GM19025 (cell line): Measurements from ENCODE around the gene SPTBN4.
"Not testable (repeated sequence)": the region's sequence is repeated elsewhere in the genome, so short reads cannot be mapped to it uniquely, and the experiment has no call there.

Source experiments
- ATAC-seq: cut with Tn5 transposase; IDR thresholded peaks from one replicate; pipeline ENCODE4 v1.9.1; 2021; ENCODE audit warnings: mild to moderate bottlenecking, low read depth, moderate library complexity; ENCODE audit not compliant: unreplicated experiment

The SPTBN4 gene

GRCh38 chr19:40525234-40526051, 58.6 kb downstream of the SPTBN4 start:
- no peak for ATAC-seq

DNA sequence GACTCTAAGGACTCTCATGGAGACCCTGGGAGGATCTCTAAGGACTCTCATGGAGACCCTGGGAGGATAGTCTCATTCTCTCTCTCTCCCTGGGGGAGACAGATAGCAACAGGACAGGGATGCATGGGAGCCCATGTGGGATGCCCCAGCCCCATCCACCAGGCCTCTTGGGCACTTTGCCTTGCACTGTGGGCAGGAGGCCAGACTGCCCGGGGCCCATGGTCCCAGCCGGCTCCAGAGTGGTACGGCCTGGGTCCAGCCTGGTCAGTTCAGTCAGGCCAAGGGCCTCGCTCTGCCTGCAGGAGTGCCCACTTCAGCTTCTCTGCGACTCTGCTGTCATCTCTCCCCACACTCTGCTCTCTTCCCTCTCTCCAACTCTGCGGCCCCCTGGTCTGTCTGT, 61.3 kb downstream of the SPTBN4 start:
- no peak for ATAC-seq

DNA sequence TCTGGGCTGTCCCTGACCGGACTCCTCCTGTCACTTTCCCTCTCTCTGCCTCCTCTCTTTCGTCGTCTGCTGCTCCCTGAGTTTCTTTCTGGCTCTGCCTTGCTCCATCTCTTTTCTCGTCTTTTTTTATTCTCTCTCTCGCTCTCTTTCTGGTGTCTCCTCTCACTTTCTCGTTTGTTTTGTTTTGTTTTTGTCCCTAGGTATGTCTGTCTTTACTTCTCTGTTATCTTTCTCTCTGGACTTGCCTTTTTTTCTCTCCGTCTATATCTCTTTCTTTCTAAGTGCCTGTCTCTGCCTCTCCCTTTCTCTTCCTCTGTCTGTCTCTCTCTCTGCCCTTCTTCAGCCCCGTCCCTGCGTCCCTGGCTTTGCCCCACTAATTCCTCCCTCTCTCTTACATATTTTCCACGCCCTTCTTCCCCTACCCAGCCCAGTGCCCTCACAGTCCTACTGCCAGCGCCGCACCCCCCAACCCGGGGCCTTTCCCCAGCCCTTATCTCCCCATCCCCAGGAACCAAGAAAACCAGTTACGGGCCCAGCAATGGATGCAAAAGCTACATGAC, 61.8 kb downstream of the SPTBN4 start:
- ATAC-seq, result no peak

GRCh38 chr19:40529093-40529954, 62.5 kb downstream of the SPTBN4 start:
- ATAC-seq, result peak; percentile 70

GRCh38 chr19:40530091-40530901, 63.5 kb downstream of the SPTBN4 start:
- ATAC-seq, result no peak

GRCh38 chr19:40533508-40533907, 66.7 kb downstream of the SPTBN4 start:
- no peak for ATAC-seq

DNA sequence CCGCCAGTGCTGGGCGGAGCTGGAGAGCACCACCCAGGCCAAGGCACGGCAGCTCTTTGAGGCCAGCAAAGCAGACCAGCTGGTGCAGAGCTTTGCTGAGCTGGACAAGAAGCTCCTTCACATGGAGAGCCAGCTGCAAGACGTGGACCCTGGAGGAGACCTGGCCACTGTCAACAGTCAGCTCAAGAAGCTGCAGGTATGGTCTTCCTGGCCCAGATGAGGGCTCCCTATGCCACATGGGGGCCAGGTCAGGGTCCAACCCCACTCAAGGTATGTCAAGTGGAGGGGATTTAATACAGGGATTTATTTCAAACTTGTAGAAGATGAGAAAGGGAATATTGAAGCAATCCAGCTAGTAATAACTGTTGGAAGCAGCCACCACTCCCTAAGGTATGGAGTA, 67.3 kb downstream of the SPTBN4 start:
- ATAC-seq, result no peak

DNA sequence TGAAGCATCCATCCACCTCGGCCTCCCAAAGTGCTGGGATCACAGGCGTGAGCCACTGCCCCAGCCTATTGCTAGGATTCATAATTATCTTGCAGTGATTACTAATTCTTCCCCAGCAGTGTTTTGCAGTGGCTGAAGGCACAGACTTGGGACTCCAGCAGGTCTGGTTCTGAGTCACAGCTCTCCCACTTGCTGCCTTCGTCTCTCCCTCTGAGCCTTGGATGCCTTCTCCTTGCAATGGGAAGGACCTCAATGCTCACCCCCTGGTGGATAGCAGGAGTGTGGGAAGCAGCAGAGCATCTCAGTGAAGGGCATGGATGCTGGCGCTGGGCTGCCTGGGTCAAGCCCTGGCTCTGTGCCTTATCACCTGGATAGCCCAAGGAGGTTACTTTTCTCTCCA, 72.3 kb downstream of the SPTBN4 start:
- ATAC-seq, result no peak

- ATAC-seq, result no peak
These were observed 75.5 kb downstream of the SPTBN4 start for GRCh38 chr19:40542202-40542859.

DNA sequence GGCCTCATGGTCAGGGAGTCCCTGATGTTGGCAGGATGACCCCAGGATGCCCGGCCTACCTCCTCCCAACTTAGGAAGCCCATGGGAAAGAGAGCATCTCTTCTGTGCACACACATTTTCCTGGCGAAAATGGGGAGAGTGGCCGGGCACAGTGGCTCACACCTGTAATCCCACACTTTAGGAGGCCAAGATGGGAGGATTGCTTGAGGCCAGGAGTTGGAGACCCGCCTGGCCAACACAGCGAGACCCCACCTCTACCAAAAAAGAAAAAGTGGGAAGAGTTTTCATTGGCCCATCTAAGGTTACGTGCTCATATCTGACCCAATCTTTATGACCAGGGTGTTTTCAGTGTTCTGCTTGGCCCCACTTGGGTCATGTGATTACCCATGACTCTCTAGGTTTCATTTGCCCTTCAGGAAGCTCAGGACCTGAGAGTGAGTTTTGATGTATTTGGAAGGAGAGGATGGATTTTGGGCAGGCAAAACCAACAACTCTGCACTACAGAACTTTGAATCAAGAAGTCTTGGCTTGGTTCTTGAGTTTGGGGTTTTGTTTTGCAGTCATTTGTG, 76.3 kb downstream of the SPTBN4 start:
- ATAC-seq, result no peak

DNA sequence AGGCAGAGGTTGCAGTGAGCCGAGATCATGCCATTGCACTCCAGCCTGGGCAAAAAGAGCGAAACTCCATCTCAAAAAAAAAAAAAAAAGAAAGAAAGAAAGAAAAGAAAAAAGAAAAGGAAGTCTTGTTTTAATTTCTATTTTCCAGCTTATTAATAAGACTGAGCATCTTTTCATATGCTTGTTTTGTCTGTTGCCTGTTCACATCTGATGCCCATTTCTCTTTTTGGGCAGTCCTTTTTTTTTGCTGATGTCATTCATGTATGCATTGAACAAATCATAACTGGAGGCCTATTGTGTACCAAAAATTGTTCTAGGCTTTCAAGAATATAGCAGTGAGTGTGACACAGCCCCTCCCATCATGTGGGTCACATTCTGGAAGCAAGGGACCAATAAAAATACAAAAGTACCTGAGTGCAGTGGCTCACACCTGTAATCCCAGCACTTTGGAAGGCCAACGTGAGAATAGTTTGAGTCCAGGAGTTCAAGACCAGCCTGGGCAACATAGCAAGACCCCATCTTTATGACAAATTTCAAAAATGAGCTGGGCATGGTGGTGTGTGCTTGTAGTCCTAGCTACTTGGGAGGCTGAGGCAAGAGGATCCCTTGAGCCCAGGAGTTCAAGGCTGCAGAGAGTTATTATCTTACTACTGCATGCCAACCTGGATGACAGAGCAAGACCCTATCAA, 79.5 kb downstream of the SPTBN4 start:
- not testable (repeated sequence) for ATAC-seq

DNA sequence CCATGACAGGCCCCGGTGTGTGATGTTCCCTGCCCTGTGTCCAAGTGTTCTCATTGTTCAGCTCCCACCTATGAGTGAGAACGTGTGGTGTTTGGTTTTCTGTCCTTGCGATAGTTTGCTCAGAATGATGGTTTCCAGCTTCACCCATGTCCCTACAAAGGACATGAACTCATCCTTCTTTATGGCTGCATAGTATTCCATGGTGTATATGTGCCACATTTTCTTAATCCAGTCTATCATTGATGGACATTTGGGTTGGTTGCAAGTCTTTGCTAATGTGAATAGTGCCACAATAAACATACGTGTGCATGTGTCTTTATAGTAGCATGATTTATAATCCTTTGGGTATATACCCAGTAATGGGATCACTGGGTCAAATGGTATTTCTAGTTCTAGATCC, 80.4 kb downstream of the SPTBN4 start:
- not testable (repeated sequence) for ATAC-seq

DNA sequence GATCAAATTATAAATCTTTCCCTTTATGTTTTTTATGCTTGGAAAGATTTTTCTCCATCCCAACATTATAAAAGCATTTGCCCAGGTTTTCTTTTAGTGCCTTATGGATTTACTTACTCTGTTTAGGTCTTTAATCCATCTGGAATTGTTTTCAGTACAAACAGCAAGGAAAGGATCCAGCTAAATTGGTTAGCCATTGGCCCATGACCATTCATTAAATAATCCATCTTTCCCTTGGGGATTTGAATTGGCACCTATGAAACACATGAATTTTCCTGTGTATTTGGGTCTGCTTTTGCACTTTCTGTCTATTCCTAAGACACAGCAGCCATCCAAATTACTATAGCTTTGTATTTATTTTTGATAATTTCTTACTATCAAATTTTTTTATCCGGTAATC, 81.0 kb downstream of the SPTBN4 start:
- no peak for ATAC-seq

GRCh38 chr19:40549007-40549708, 82.4 kb downstream of the SPTBN4 start:
- ATAC-seq, result no peak

DNA sequence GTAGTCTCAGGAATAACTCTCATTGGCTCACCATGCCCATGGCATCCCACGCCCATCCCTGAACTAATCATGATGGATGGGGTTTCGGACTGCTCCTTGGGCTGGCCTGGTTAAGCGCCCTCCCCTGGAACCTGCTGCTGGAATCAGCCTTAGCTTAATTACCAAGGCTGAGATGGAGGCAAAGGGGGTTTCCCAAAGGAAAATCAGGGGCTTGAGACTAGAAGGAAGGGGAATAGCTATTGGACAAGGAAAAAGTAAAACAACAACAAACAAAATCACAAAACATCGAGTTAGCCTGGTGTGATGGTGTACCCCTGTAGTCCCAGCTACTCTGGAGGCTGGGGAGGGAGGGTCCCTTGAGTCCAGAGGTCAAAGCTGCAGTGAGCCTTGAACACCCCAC, 84.2 kb downstream of the SPTBN4 start:
- no peak for ATAC-seq

DNA sequence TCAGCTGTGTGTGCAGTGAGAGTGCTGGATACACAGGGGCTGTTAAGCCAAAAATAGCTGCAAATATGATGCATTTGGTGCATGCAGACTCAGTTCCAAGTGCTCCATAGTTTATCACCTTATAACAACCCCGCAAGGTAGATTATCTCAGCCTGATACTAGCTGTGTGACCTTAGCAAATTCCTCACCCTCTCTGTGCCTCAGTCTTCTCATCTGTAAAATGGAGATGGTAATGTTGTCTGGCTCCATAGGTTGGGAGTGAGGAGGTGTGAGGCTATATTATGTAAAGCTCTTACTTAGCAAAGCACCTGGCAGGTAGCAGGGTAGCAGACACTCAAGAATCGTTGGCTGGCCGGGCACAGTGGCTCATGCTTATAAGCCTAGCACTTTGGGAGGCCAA, 86.0 kb downstream of the SPTBN4 start:
- ATAC-seq, result no peak

DNA sequence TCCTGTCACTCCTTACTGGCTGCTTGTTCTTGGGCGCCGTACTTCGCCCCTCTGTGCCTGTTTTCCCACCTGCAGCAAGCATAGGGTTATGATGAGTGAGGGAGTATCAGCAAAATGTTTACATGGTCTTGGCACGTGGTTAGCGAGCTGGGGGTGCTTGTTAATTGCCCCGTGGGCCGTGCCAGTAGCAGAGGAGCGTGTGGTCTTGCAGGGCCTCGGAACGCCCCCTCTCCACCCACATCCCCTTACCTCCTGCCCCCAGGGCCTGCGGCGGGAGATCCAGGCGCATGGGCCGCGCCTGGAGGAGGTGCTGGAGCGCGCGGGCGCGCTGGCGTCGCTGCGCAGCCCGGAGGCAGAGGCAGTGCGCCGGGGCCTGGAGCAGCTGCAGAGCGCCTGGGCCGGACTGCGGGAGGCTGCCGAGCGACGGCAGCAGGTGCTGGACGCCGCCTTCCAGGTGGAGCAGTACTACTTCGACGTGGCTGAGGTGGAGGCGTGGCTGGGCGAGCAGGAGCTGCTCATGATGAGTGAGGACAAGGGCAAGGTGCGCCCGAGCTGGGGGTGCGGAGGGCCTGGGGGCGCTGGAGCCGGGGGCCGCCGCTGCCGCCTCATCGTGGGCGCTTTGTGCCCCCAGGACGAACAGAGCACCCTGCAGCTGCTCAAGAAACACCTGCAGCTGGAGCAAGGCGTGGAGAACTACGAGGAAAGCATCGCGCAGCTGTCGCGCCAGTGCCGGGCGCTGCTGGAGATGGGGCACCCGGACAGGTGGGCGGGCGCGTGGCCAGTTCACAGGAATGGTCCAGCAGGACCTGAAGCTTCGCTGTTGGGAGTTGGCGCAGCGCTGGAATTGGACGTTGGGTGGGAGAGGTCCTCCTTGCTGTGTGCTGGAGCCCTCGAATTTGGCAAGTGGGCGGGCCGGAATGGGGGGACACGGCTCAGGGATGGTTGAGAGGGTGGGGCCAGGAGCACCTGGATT, 87.4 kb downstream of the SPTBN4 start:
- ATAC-seq, result no peak
